IPS-18c (cell line): ENCODE data around the gene CXCR2.

ENCODE experiments used
- H3K4me3 ChIP-seq: 2 replicates; pipeline ENCODE4 v1.7.0; 2013; ENCODE audit warnings: low read depth, mild to moderate bottlenecking, low read length, moderate library complexity; ENCODE audit not compliant: insufficient read depth
- H3K9me3 ChIP-seq: one replicate; pipeline ENCODE4 v1.6.1; 2013; ENCODE audit warnings: mild to moderate bottlenecking, low read length, moderate library complexity; ENCODE audit not compliant: control insufficient read depth, insufficient read depth

Gene CXCR2

GRCh38 chr2:218125095-218125494, 733 bp upstream of the CXCR2 start:
- Histone ChIP-seq H3K9me3 (no peaks in the 10 kb centered on the region), H3K4me3 (no peak overlapping the region)

GRCh38 chr2:218127929-218128455, 2.2 kb downstream of the CXCR2 start:
- H3K4me3 ChIP-seq: no peak overlapping the region
- H3K9me3 ChIP-seq: no peaks in the 10 kb centered on the region

GRCh38 chr2:218128781-218129457, 3.1 kb downstream of the CXCR2 start:
- Histone ChIP-seq H3K9me3 (no peaks in the 10 kb centered on the region), H3K4me3 (no peak overlapping the region)

GRCh38 chr2:218129458-218130135, 3.8 kb downstream of the CXCR2 start:
- Histone ChIP-seq H3K4me3 (no peak overlapping the region), H3K9me3 (no peaks in the 10 kb centered on the region)

- Histone ChIP-seq H3K4me3 (no peak overlapping the region), H3K9me3 (no peaks in the 10 kb centered on the region)
Measured at GRCh38 chr2:218130377-218130776, 4.5 kb downstream of the CXCR2 start.

- Histone ChIP-seq H3K4me3 (no peak overlapping the region; the same call in 1 of the 2 replicates), H3K9me3 (no peaks in the 10 kb centered on the region)
Measured at GRCh38 chr2:218130822-218131221, 5.0 kb downstream of the CXCR2 start.

- no peaks in the 10 kb centered on the region for H3K9me3 ChIP-seq
- no peak overlapping the region for H3K4me3 ChIP-seq
Measured at GRCh38 chr2:218137514-218137913, 11.7 kb downstream of the CXCR2 start.

- Histone ChIP-seq H3K9me3 (no peaks in the 10 kb centered on the region), H3K4me3 (no peak overlapping the region)
Measured at GRCh38 chr2:218138047-218138446, 12.2 kb downstream of the CXCR2 start.

- Histone ChIP-seq H3K9me3 (peaks cover 2% of the 10 kb centered on the region), H3K4me3 (no peak overlapping the region)
Measured at GRCh38 chr2:218145124-218145523, 19.3 kb downstream of the CXCR2 start.

GRCh38 chr2:218146056-218146455, 20.2 kb downstream of the CXCR2 start:
- Histone ChIP-seq H3K4me3 (no peak overlapping the region), H3K9me3 (peaks cover 2% of the 10 kb centered on the region)

- no peak overlapping the region for H3K4me3 ChIP-seq
- H3K9me3 ChIP-seq: peaks cover 2% of the 10 kb centered on the region
Measured at GRCh38 chr2:218149098-218149497, 23.3 kb downstream of the CXCR2 start.

GRCh38 chr2:218149848-218150440, 24.1 kb downstream of the CXCR2 start:
- Histone ChIP-seq H3K9me3 (peaks cover 2% of the 10 kb centered on the region), H3K4me3 (no peak overlapping the region)

- H3K9me3 ChIP-seq: peaks cover 2% of the 10 kb centered on the region
- no peak overlapping the region for H3K4me3 ChIP-seq
Measured at GRCh38 chr2:218152172-218152571, 26.3 kb downstream of the CXCR2 start.

GRCh38 chr2:218152777-218153176, 26.9 kb downstream of the CXCR2 start:
- H3K9me3 ChIP-seq: no peaks in the 10 kb centered on the region

GRCh38 chr2:218155953-218156479, 30.2 kb downstream of the CXCR2 start:
- H3K4me3 ChIP-seq: no peak overlapping the region
- no peaks in the 10 kb centered on the region for H3K9me3 ChIP-seq

More at GRCh38 chr2:218152777-218153176, 26.9 kb downstream of the CXCR2 start:
- no peak overlapping the region for H3K4me3 ChIP-seq

- H3K4me3 ChIP-seq: no peak overlapping the region
- H3K9me3 ChIP-seq: no peaks in the 10 kb centered on the region
Measured at GRCh38 chr2:218161644-218162043, 35.8 kb downstream of the CXCR2 start.

GRCh38 chr2:218162814-218163213, 37.0 kb downstream of the CXCR2 start:
- Histone ChIP-seq H3K9me3 (no peaks in the 10 kb centered on the region), H3K4me3 (no peak overlapping the region; the same call in 1 of the 2 replicates)

- Histone ChIP-seq H3K9me3 (no peaks in the 10 kb centered on the region), H3K4me3 (no peak within 1 kb of the TSS)
Measured at GRCh38 chr2:218166791-218167190, 41.0 kb downstream of the CXCR2 start, which contains the start of gene CXCR1. Gene CXCR1, minus strand, starts transcription at chr2:218166962. Its CDS starts 1,751 bp downstream, at chr2:218165211.
